Measurements from ENCODE around the gene CSTF3.

DNA sequence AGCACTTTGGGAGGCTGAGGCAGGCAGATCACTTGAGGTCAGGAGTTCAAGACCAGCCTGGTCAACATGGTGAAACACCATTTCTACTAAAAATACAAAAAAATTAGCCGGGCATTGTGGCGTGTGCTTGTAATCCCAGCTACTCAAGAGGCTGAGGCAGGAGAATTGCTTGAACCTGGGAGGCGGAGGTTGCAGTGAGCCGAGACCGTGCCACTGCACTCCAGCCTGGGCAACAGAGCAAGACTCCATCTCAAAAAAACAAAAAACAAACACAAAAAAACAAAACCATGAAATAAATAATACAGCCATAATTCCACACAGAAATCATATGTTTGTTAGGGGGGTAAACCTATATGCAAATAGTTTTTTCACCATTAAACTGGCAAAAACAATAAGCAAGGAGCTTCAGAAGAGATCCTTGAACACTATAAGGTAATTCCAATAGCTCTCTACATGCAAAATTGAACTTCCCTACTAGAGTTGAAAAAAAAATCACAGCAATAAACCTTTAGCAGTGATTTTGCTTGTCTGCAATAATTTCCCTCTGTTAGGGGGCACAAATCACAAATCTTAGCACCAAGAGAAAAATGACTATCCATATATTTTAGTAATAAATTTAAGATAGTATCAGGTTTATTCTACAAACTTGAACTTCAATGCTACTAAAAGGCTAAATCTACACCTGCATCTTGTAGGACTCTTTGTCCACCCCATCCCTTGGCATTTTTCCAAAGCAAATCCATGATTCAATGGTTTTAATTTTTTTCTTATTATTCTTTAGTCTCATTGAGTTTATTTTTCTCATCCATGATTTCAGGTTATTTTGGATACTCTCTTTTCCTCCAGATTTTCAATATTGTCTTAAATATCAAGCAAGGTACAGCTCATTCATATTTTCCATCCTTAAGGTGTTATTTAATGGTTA, 3.9 kb downstream of the CSTF3 start:
- no peak for TF ChIP-seq EZH2 (IDR thresholded peaks at IDR 0.05; ENCODE audit: borderline replicate concordance, low read length)
- TF ChIP-seq, protein P1, sequence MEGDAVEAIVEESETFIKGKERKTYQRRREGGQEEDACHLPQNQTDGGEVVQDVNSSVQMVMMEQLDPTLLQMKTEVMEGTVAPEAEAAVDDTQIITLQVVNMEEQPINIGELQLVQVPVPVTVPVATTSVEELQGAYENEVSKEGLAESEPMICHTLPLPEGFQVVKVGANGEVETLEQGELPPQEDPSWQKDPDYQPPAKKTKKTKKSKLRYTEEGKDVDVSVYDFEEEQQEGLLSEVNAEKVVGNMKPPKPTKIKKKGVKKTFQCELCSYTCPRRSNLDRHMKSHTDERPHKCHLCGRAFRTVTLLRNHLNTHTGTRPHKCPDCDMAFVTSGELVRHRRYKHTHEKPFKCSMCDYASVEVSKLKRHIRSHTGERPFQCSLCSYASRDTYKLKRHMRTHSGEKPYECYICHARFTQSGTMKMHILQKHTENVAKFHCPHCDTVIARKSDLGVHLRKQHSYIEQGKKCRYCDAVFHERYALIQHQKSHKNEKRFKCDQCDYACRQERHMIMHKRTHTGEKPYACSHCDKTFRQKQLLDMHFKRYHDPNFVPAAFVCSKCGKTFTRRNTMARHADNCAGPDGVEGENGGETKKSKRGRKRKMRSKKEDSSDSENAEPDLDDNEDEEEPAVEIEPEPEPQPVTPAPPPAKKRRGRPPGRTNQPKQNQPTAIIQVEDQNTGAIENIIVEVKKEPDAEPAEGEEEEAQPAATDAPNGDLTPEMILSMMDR (IDR thresholded peaks at IDR 0.05; ENCODE audit: low read length): no peak
